Measurements from ENCODE around the gene DSCAM.

DNA sequence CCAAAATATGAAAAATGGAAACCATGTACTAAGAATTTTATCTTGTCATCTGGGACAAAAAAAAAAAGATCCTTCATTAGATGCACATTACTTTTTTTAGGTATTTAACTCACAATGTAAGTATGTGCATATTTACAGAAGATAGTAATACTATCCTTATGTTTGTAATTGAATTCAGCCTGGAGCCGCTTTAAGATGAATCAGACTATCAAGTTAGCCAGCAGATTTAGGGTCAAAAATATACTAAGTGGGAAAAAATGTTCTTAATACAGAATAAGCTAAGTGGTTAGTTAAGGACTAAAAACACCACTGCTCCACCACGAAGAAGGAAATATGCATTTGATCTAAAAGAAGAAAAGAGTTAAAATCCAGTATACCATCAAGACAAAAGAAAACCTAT lies 49.1 kb downstream of the DSCAM start:
- TF ChIP-seq TAF1 (IDR thresholded peaks at IDR 0.05; ENCODE audit: borderline replicate concordance, low read depth, low read length) (no peak), POLR2A (IDR thresholded peaks at IDR 0.05; ENCODE audit: low read depth, low read length) (no peak)
